Testis (tissue), 3 donors: ENCODE data around the gene TUBGCP3. TPM values are rescaled to one million over a fixed set of nuclear protein-coding genes. Genes with fewer than 3 reads are reported as not detected.
A peak's percentile ranks its signal among the peaks of the same experiment; 100 is the strongest.

Experiments used
- DNase-seq: peaks from one replicate; pipeline ENCODE4 v3.0.0-alpha.2; 2019
- H3K27ac ChIP-seq, 2 donors: fragments of 200-600 bp; sonication (generic); one replicate each; pipeline ENCODE4 v1.5.1; 2019
- H3K27me3 ChIP-seq: fragments of 200-600 bp; sonication (generic); one replicate; pipeline ENCODE4 v1.5.1; 2019
- H3K36me3 ChIP-seq: fragments of 200-600 bp; sonication (generic); one replicate; pipeline ENCODE4 v1.5.1; 2017; ENCODE audit warnings: low read depth; ENCODE audit errors: missing control alignments
- H3K4me1 ChIP-seq: fragments of 200-600 bp; sonication (generic); one replicate; pipeline ENCODE4 v1.5.1; 2019
- H3K4me3 ChIP-seq, 2 donors: fragments of 200-600 bp; sonication (generic); one replicate each; pipeline ENCODE4 v1.5.1; 2017 to 2019
- H3K9me3 ChIP-seq: fragments of 200-600 bp; sonication (generic); one replicate; pipeline ENCODE4 v1.5.1; 2017
- POLR2A ChIP-seq: fragments of 450-650 bp; IDR thresholded peaks from one replicate; pipeline ENCODE4 v1.6.1; 2017; ENCODE audit warnings: antibody characterized with exemption, mild to moderate bottlenecking, moderate library complexity
- WGBS, 2 donors: methylation state at CpG; one replicate each; pipeline ENCODE4 v1.1.5; 2018; 5-methylcytosine and 5-hydroxymethylcytosine counted together
- intact Hi-C: fragments of 100-400 bp; cut with DNase I; formaldehyde crosslinking; loops from one replicate; pipeline ENCODE4 v1.15.1; 2023; ENCODE audit warnings: low total_unique reads
- polyA plus RNA-seq: library from polyadenylated mRNA; stranded (reverse); fragments of 350-450 nt; fragmentation: Illumina TruSeq; extraction: RNeasy Lipid Tissue Mini Kit (QIAGEN cat#74804); gene quantifications from one replicate; pipeline ENCODE4 v1.2.3, GENCODE V29; 2014; ENCODE audit warnings: low read depth, low replicate concordance; ENCODE audit not compliant: insufficient read depth
- total RNA-seq, 2 donors: library from RNA; depleted of rRNA; stranded (reverse); fragments of >200 nt; gene quantifications; one replicate each; pipeline ENCODE4 v1.2.3, GENCODE V29; 2016
- TF ChIP-seq, protein P1 (sequence below), 3 experiments: fragments of 450-650 bp in 2 of 3; fragments of 200-600 bp in 1 of 3; sonication (generic) in 1 of 3; IDR thresholded peaks; one replicate each; pipeline ENCODE4 v1.5.1; 2016 to 2019; ENCODE audit warnings: antibody characterized with exemption in 3 of 3, mild to moderate bottlenecking in 2 of 3, moderate library complexity in 1 of 3

The TUBGCP3 gene
- total and polyA plus RNA-seq, 3 donors from 2014 or later, result 42.4 to 53.1 (median 53.1) TPM

DNA sequence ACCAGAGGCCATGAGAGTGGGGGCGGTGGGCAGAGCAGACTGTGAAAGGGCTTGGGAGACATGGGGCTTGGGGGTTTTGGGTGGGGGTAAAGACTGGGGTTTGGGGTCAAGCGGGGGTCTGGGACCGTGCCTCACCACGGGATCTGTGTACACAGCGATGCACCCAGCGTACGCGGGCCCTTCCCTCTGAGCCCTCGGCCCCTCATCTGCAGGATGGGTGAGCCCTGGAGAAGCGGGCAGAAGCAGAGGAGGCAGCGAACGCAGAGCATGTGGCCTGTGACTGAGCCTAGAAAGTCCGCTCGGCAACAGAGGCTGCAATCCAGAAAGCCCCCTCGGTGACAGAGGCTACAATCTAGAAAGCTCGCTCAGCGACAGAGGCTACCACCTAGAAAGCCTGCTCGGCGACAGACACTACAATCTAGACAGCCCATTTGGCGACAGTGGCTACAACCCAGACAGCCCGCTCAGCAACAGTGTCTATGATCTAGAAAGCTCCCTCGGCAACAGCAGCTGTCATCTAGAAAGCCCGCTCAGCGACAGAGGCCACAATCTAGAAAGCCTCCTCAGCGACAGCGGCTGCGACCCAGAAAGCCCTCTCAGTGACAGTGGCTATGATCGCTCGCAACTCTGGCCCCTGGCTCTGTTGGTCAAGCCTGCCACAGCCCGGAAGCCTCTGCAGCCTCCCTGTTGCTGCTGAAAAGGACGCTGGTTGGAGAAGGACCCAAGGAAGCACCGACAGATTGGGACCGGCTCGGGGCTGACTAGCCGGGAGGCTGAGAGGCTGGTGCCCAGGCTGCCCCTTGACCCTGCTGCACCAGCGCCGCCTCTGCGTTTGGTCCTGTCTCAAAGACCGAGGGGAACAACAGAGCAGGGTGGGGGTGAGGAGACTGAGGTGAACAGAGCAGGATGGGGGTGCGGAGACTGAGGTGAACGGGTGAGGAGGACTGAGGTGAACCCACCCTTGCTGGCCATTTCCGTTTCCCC, 143.2 kb downstream of the TUBGCP3 start:
- H3K4me3 ChIP-seq, result no peak overlapping the region
- H3K27ac ChIP-seq, result no peak overlapping the region
- no peak for TF ChIP-seq POLR2A
- TF ChIP-seq, protein P1, sequence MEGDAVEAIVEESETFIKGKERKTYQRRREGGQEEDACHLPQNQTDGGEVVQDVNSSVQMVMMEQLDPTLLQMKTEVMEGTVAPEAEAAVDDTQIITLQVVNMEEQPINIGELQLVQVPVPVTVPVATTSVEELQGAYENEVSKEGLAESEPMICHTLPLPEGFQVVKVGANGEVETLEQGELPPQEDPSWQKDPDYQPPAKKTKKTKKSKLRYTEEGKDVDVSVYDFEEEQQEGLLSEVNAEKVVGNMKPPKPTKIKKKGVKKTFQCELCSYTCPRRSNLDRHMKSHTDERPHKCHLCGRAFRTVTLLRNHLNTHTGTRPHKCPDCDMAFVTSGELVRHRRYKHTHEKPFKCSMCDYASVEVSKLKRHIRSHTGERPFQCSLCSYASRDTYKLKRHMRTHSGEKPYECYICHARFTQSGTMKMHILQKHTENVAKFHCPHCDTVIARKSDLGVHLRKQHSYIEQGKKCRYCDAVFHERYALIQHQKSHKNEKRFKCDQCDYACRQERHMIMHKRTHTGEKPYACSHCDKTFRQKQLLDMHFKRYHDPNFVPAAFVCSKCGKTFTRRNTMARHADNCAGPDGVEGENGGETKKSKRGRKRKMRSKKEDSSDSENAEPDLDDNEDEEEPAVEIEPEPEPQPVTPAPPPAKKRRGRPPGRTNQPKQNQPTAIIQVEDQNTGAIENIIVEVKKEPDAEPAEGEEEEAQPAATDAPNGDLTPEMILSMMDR (IDR thresholded peaks at IDR 0.05), result no peak
- no peaks in the 10 kb centered on the region for H3K27me3 ChIP-seq
- 80 to 88% methylated on average over 20 to 42 of the region's 42 CpGs for WGBS, 2 donors
- no peaks in the 10 kb centered on the region for H3K36me3 ChIP-seq
- DNase-seq, result peak; percentile 8
- H3K9me3 ChIP-seq, result no peaks in the 10 kb centered on the region
- H3K4me1 ChIP-seq, result no peaks in the 10 kb centered on the region
- intact Hi-C loops, result loop anchor here (5.0 kb wide), 1 partner anchor 972 kb away; no protein-coding TSS in a partner anchor

GRCh38 chr13:112443995-112444311, 144.0 kb downstream of the TUBGCP3 start:
- TF ChIP-seq, protein P1 (IDR thresholded peaks at IDR 0.05), result peak; percentile 49 to 83 (median 80)
- TF ChIP-seq POLR2A, result no peak
- DNase-seq, result peak; percentile 77
- Histone ChIP-seq H3K4me1 (no peaks in the 10 kb centered on the region), H3K9me3 (no peaks in the 10 kb centered on the region), H3K36me3 (no peaks in the 10 kb centered on the region), H3K4me3 (no peak overlapping the region), H3K27me3 (no peaks in the 10 kb centered on the region), H3K27ac (no peak overlapping the region)
- WGBS, 2 donors, result 20 to 27% methylated on average over 1 to 10 of the region's 10 CpGs
- intact Hi-C loops, result no loop called here

DNA sequence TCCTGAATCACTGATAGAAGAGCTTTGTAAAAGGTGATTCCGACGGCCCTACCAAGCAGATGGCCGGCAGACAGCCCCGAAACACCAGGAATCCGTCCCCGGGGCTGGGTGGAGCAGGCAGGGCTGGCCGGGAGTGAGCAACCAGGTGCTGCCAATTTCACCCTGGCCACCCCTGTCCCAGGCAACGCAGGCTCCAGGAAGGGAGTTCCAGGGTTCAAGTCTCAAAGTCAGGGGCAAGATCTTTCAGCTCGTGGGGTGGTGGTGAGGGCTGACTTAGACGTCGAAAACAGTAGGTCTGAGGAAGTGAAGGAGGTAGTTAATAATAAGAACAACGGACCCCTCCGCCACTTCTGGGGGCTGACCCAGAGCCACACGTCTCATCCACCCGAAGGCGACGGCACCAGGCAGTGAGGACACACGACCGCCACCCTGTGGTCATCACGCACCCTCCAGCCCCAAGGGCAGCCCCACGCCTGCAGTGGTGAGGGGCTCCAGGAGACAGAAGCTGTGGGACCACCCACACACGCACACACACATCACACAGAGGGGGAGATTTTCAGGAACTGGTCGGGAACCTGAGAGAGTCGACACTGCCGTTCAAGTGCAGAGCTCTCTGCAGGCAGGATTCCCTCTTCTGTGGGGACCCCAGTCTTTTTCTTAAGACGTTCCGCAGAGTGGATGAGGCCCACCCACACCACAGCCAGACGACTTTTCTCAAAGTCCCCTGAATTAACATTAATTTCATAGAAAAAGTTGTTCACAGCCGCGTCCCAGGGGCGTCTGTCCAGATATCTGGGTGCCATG, 144.6 kb downstream of the TUBGCP3 start:
- DNase-seq, result no peak

DNA sequence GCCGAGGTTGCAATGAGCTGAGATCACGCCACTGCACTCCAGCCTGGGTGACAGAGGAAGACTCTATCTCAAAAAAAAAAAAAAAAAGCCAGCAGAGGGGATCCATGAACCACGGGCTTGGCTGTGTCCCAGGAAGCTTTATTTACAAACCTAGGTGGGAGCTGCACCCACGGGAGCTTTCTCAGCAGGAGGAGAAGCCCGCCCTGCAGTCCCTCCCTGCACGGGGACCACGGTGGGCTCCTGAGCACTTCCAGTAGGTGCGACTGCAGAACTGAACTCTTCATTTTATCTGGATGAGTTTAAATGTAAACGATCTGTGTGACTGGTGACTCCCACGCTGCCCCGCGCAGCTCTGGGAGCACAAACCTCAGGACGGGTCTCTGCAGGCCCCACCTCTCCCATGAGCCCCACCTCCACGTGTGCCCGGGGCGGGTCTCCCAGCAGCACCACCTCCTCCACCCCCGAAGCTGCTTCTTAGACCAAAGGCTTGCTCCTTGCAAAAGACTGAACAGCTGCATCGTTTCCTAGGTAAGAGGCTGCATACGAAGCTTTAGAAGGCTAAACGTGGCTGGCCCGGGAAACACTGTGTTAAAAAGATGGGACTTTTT, 145.4 kb downstream of the TUBGCP3 start:
- H3K4me3 ChIP-seq, result no peak overlapping the region
- 43 to 50% methylated on average over 21 of the region's 21 CpGs for WGBS, 2 donors
- no peak for DNase-seq
- no peak overlapping the region for H3K27ac ChIP-seq
- intact Hi-C loops, result no loop called here
- TF ChIP-seq POLR2A, result no peak
- TF ChIP-seq, protein P1 (IDR thresholded peaks at IDR 0.05), result no peak
- no peaks in the 10 kb centered on the region for H3K9me3 ChIP-seq
- no peaks in the 10 kb centered on the region for H3K4me1 ChIP-seq
- no peaks in the 10 kb centered on the region for H3K27me3 ChIP-seq
- no peaks in the 10 kb centered on the region for H3K36me3 ChIP-seq

More for the DNA sequence above, 144.6 kb downstream of the TUBGCP3 start:
- Histone ChIP-seq H3K36me3 (no peaks in the 10 kb centered on the region), H3K27me3 (no peaks in the 10 kb centered on the region), H3K4me3 (no peak overlapping the region), H3K4me1 (no peaks in the 10 kb centered on the region), H3K27ac (no peak overlapping the region), H3K9me3 (no peaks in the 10 kb centered on the region)
- intact Hi-C loops, result no loop called here
- 33 to 41% methylated on average over 29 to 31 of the region's 31 CpGs for WGBS, 2 donors
- TF ChIP-seq, protein P1 (IDR thresholded peaks at IDR 0.05), result peak in 1 of 3 experiments; percentile 15
- no peak for TF ChIP-seq POLR2A
